K562 (cell line): Measurements from ENCODE around the gene FTH1. TPM values are rescaled to one million over a fixed set of nuclear protein-coding genes. Genes with fewer than 3 reads are reported as not detected.

ENCODE experiments used
- CBX5 ChIP-seq: IDR thresholded peaks from 2 replicates; pipeline ENCODE4 v1.6.1; 2014; ENCODE audit warnings: low read depth, borderline replicate concordance
- CC2D1A ChIP-seq: fragments of 450-650 bp; IDR thresholded peaks from 2 replicates; pipeline ENCODE4 v1.6.1; 2017; ENCODE audit warnings: mild to moderate bottlenecking
- CREB5 ChIP-seq: fragments of 250-450 bp; sonication (Bioruptor Pico); IDR thresholded peaks from 2 replicates; pipeline ENCODE4 v1.5.0; 2020; ENCODE audit warnings: mild to moderate bottlenecking
- EP400 ChIP-seq: fragments of 450-650 bp; IDR thresholded peaks from 2 replicates; pipeline ENCODE4 v1.6.1; 2017; ENCODE audit warnings: antibody characterized with exemption, mild to moderate bottlenecking, moderate library complexity
- ESRRA ChIP-seq: fragments of 450-650 bp; IDR thresholded peaks from 2 replicates; pipeline ENCODE4 v1.6.1; 2014; ENCODE audit warnings: low read depth, mild to moderate bottlenecking, moderate library complexity, borderline replicate concordance
- FOXA3 ChIP-seq, 2 experiments: fragments of 450-650 bp in 1 of 2; sonication (generic) in 1 of 2; formaldehyde crosslinking; IDR thresholded peaks in 1 of 2; conservative IDR thresholded peaks in 1 of 2; 2 replicates each; pipeline versions ENCODE4 v1.4.0 to v1.8.0; 2020 to 2022; ENCODE audit warnings: mild to moderate bottlenecking in 2 of 2, missing genetic modification reagents in 1 of 2
- HCFC1 ChIP-seq: IDR thresholded peaks from 2 replicates; pipeline ENCODE4 v1.6.1; 2012; ENCODE audit warnings: low read depth, low read length, improper control_type of control experiment
- KLF13 ChIP-seq: fragments of 450-650 bp; IDR thresholded peaks from 2 replicates; pipeline ENCODE4 v1.6.1; 2016; ENCODE audit warnings: missing genetic modification characterization, low read depth, mild to moderate bottlenecking, missing compliant biosample characterization, moderate library complexity, borderline replicate concordance
- MBD1 ChIP-seq: fragments of 250-450 bp; sonication (Bioruptor Pico); IDR thresholded peaks from 2 replicates; pipeline ENCODE4 v1.8.0; 2022; ENCODE audit warnings: inconsistent platforms
- MYNN ChIP-seq, 2 experiments: sonication (generic); formaldehyde crosslinking in 1 of 2; IDR thresholded peaks; 2 replicates each; pipeline versions ENCODE4 v1.5.0 to v1.6.1; 2016 to 2020; ENCODE audit warnings: antibody characterized with exemption in 1 of 2, missing genetic modification reagents in 1 of 2
- RB1 ChIP-seq: fragments of 450-650 bp; IDR thresholded peaks from 2 replicates; pipeline ENCODE4 v1.6.1; 2017; ENCODE audit warnings: low read depth, mild to moderate bottlenecking
- RNF219 ChIP-seq: fragments of 250-450 bp; sonication (Bioruptor Pico); IDR thresholded peaks from 2 replicates; pipeline ENCODE4 v1.5.0; 2022; ENCODE audit warnings: mild to moderate bottlenecking
- TBP ChIP-seq: optimal IDR thresholded peaks from 2 replicates; pipeline ENCODE3; 2011; ENCODE audit warnings: low read depth, low read length, improper control_type of control experiment
- ZBTB26 ChIP-seq: fragments of 450-650 bp; formaldehyde crosslinking; IDR thresholded peaks from 2 replicates; pipeline ENCODE4 v1.4.0; 2022; ENCODE audit warnings: missing genetic modification characterization
- ZNF212 ChIP-seq: fragments of 450-650 bp; formaldehyde crosslinking; IDR thresholded peaks from 2 replicates; pipeline ENCODE4 v1.4.0; 2020; ENCODE audit warnings: mild to moderate bottlenecking
- ZNF551 ChIP-seq: fragments of 250-450 bp; sonication (Bioruptor Pico); IDR thresholded peaks from 2 replicates; pipeline ENCODE4 v1.5.0; 2021; ENCODE audit warnings: mild to moderate bottlenecking, moderate library complexity
- ZNF586 ChIP-seq: fragments of 450-650 bp; formaldehyde crosslinking; conservative IDR thresholded peaks from 2 replicates; pipeline ENCODE4 v1.4.0; 2020; ENCODE audit warnings: mild to moderate bottlenecking, moderate library complexity
- polyA plus RNA-seq, 8 experiments: library from polyadenylated mRNA; depleted of rRNA in 4 of 8; stranded (reverse) in 5 of 8; unstranded in 3 of 8; fragments of >200 nt; fragmentation: Nextera tagmentation in 2 of 8; fragmentation: Illumina TruSeq in 1 of 8; extraction: Ambion mirVana in 2 of 8; extraction: Trizol in 1 of 8; gene quantifications; 2 replicates each; pipeline versions ENCODE4 v1.2.1 to v1.2.3, GENCODE V29; 2011 to 2014; ENCODE audit warnings: inconsistent platforms in 1 of 8, missing spikeins in 1 of 8
- total RNA-seq, 7 experiments: library from RNA; depleted of rRNA in 6 of 7; stranded (reverse); fragments of >200 nt in 6 of 7; fragmentation: Illumina TruSeq in 2 of 7; extraction: Trizol in 2 of 7; gene quantifications; 2 replicates each; pipeline versions ENCODE4 v1.2.1 to v1.2.3, GENCODE V29; 2011 to 2021; ENCODE audit warnings: low replicate concordance in 1 of 7
- TF ChIP-seq, protein P1 (sequence below): fragments of 450-650 bp; formaldehyde crosslinking; IDR thresholded peaks from 2 replicates; pipeline ENCODE4 v1.4.0; 2022; ENCODE audit warnings: missing genetic modification characterization
- TF ChIP-seq, protein P2 (sequence below): fragments of 250-450 bp; sonication (Bioruptor Pico); IDR thresholded peaks from 2 replicates; pipeline ENCODE4 v1.8.0; 2021; ENCODE audit warnings: borderline replicate concordance, mild to moderate bottlenecking, moderate library complexity; ENCODE audit not compliant: poor library complexity, severe bottlenecking

Gene FTH1
- total and polyA plus RNA-seq, 9 of the 15 experiments (the other 6 are each of a cell fraction or from before 2014, with no cell fraction given): 370 to 3,146 (median 802) TPM

DNA sequence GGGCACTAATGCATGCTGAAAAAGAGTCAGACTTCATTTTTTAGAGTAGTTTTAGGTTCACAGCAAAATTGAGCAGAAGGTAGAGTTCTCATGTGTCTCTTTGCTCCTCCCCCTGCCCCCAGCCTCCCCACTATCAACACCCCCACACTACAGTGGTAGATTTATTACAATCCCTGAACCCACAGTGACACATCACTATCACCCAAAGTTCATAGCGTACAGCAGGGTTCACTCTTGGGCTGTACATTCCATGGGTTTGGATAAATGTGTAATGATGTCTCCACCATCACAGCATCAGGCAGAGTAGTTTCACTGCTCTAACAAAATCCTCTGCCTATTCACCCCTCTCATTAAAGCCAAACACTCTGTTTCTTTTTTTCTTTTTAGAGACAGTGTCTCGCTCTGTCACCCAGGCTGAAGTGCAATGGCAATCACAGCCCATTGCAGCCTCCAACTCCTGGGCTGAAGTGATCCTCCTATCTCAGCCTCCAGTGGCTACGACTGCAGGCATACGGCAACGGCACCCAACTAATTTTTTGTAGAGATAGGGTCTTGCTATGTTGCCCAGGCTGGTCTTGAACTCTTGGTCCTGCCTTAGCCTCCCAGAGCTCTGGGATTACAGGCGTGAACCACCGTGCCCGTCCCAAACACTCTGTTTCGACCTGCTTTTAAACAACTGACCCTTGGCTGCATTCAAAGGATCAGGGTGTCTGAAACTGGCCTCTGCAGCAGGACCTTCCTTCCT lies 13.2 kb downstream of the FTH1 start (continued):
- TF ChIP-seq ZNF586 (CRISPR knock-in tag) (no peak), FOXA3 (CRISPR knock-in tag; conservative IDR thresholded peaks at IDR 0.05 in 1 of 2, IDR thresholded peaks at IDR 0.05 in 1 of 2) (no peak), ZNF551 (no peak), CC2D1A (0 out of 2 replicates have a peak, but pooled peaks have one; percentile 11), EP400 (no peak), KLF13 (tag) (no peak), MYNN (IDR thresholded peaks at IDR 0.05) (no peak), MYNN (CRISPR knock-in tag; IDR thresholded peaks at IDR 0.05) (no peak), RB1 (no peak), ZNF212 (CRISPR knock-in tag) (no peak), HCFC1 (no peak; the same call in 1 of the 2 replicates), RNF219 (no peak), MBD1 (CRISPR knock-in tag) (no peak), TBP (no peak), ZBTB26 (CRISPR knock-in tag) (no peak), CBX5 (no peak), ESRRA (no peak), CREB5 (CRISPR knock-in tag) (no peak)
- TF ChIP-seq, protein P1, sequence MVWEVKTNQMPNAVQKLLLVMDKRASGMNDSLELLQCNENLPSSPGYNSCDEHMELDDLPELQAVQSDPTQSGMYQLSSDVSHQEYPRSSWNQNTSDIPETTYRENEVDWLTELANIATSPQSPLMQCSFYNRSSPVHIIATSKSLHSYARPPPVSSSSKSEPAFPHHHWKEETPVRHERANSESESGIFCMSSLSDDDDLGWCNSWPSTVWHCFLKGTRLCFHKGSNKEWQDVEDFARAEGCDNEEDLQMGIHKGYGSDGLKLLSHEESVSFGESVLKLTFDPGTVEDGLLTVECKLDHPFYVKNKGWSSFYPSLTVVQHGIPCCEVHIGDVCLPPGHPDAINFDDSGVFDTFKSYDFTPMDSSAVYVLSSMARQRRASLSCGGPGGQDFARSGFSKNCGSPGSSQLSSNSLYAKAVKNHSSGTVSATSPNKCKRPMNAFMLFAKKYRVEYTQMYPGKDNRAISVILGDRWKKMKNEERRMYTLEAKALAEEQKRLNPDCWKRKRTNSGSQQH (CRISPR knock-in tag): no peak
- TF ChIP-seq, protein P2, sequence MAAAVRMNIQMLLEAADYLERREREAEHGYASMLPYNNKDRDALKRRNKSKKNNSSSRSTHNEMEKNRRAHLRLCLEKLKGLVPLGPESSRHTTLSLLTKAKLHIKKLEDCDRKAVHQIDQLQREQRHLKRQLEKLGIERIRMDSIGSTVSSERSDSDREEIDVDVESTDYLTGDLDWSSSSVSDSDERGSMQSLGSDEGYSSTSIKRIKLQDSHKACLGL (CRISPR knock-in tag): no peak
